ENCODE results near the gene REX1BD. TPM values are rescaled to one million over a fixed set of nuclear protein-coding genes. Genes with fewer than 3 reads are reported as not detected.

The REX1BD gene
- total and polyA plus RNA-seq, 2 of the 8 experiments (the other 6 are each of a cell fraction or from before 2014, with no cell fraction given), result 56.8 to 62.7 TPM

GRCh38 chr19:18637673-18638630 is 49.4 kb downstream of the REX1BD start (continued):
- TF ChIP-seq, protein P1, sequence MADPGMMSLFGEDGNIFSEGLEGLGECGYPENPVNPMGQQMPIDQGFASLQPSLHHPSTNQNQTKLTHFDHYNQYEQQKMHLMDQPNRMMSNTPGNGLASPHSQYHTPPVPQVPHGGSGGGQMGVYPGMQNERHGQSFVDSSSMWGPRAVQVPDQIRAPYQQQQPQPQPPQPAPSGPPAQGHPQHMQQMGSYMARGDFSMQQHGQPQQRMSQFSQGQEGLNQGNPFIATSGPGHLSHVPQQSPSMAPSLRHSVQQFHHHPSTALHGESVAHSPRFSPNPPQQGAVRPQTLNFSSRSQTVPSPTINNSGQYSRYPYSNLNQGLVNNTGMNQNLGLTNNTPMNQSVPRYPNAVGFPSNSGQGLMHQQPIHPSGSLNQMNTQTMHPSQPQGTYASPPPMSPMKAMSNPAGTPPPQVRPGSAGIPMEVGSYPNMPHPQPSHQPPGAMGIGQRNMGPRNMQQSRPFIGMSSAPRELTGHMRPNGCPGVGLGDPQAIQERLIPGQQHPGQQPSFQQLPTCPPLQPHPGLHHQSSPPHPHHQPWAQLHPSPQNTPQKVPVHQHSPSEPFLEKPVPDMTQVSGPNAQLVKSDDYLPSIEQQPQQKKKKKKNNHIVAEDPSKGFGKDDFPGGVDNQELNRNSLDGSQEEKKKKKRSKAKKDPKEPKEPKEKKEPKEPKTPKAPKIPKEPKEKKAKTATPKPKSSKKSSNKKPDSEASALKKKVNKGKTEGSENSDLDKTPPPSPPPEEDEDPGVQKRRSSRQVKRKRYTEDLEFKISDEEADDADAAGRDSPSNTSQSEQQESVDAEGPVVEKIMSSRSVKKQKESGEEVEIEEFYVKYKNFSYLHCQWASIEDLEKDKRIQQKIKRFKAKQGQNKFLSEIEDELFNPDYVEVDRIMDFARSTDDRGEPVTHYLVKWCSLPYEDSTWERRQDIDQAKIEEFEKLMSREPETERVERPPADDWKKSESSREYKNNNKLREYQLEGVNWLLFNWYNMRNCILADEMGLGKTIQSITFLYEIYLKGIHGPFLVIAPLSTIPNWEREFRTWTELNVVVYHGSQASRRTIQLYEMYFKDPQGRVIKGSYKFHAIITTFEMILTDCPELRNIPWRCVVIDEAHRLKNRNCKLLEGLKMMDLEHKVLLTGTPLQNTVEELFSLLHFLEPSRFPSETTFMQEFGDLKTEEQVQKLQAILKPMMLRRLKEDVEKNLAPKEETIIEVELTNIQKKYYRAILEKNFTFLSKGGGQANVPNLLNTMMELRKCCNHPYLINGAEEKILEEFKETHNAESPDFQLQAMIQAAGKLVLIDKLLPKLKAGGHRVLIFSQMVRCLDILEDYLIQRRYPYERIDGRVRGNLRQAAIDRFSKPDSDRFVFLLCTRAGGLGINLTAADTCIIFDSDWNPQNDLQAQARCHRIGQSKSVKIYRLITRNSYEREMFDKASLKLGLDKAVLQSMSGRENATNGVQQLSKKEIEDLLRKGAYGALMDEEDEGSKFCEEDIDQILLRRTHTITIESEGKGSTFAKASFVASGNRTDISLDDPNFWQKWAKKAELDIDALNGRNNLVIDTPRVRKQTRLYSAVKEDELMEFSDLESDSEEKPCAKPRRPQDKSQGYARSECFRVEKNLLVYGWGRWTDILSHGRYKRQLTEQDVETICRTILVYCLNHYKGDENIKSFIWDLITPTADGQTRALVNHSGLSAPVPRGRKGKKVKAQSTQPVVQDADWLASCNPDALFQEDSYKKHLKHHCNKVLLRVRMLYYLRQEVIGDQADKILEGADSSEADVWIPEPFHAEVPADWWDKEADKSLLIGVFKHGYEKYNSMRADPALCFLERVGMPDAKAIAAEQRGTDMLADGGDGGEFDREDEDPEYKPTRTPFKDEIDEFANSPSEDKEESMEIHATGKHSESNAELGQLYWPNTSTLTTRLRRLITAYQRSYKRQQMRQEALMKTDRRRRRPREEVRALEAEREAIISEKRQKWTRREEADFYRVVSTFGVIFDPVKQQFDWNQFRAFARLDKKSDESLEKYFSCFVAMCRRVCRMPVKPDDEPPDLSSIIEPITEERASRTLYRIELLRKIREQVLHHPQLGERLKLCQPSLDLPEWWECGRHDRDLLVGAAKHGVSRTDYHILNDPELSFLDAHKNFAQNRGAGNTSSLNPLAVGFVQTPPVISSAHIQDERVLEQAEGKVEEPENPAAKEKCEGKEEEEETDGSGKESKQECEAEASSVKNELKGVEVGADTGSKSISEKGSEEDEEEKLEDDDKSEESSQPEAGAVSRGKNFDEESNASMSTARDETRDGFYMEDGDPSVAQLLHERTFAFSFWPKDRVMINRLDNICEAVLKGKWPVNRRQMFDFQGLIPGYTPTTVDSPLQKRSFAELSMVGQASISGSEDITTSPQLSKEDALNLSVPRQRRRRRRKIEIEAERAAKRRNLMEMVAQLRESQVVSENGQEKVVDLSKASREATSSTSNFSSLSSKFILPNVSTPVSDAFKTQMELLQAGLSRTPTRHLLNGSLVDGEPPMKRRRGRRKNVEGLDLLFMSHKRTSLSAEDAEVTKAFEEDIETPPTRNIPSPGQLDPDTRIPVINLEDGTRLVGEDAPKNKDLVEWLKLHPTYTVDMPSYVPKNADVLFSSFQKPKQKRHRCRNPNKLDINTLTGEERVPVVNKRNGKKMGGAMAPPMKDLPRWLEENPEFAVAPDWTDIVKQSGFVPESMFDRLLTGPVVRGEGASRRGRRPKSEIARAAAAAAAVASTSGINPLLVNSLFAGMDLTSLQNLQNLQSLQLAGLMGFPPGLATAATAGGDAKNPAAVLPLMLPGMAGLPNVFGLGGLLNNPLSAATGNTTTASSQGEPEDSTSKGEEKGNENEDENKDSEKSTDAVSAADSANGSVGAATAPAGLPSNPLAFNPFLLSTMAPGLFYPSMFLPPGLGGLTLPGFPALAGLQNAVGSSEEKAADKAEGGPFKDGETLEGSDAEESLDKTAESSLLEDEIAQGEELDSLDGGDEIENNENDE (IDR thresholded peaks at IDR 0.05; ENCODE audit: insufficient replicate concordance, low read length), result no peak
- TF ChIP-seq TAF7 (optimal IDR thresholded peaks at IDR 0.05; ENCODE audit: borderline replicate concordance, low read depth, low read length), result no peak
- TF ChIP-seq KDM5A (IDR thresholded peaks at IDR 0.05; ENCODE audit: low read length), result no peak
- TF ChIP-seq CREB1 (IDR thresholded peaks at IDR 0.05), result no peak
- TF ChIP-seq TEAD4 (IDR thresholded peaks at IDR 0.05; ENCODE audit: low read depth, low read length), result no peak
- TF ChIP-seq CBX5 (IDR thresholded peaks at IDR 0.05; ENCODE audit: low read depth, low read length), result no peak
- no peak for TF ChIP-seq ASH2L (IDR thresholded peaks at IDR 0.05; ENCODE audit: low read length)
- TF ChIP-seq, protein P2, sequence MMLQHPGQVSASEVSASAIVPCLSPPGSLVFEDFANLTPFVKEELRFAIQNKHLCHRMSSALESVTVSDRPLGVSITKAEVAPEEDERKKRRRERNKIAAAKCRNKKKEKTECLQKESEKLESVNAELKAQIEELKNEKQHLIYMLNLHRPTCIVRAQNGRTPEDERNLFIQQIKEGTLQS (IDR thresholded peaks at IDR 0.05; ENCODE audit: insufficient read depth, low read depth, low read length), result no peak
